HepG2 (cell line): Measurements from ENCODE around the gene IQCN. TPM values are rescaled to one million over a fixed set of nuclear protein-coding genes. Genes with fewer than 3 reads are reported as not detected.

Source experiments
- AKNA ChIP-seq: sonication (generic); formaldehyde crosslinking; IDR thresholded peaks from 2 replicates; pipeline ENCODE4 v1.4.0; 2020; ENCODE audit warnings: missing genetic modification reagents, borderline replicate concordance
- GTF2F1 ChIP-seq: fragments of 150-350 bp; IDR thresholded peaks from 2 replicates; pipeline ENCODE4 v1.6.1; 2014; ENCODE audit warnings: low read length
- LRRFIP1 ChIP-seq: sonication (generic); formaldehyde crosslinking; conservative IDR thresholded peaks from 2 replicates; pipeline ENCODE4 v1.4.0; 2020; ENCODE audit warnings: missing genetic modification reagents
- RERE ChIP-seq: IDR thresholded peaks from 2 replicates; pipeline ENCODE4 v1.6.1; 2016; ENCODE audit warnings: low read depth, missing genetic modification reagents, missing compliant biosample characterization
- REXO4 ChIP-seq: sonication (generic); formaldehyde crosslinking; IDR thresholded peaks from 2 replicates; pipeline ENCODE4 v1.8.0; 2022; ENCODE audit warnings: missing genetic modification reagents, mild to moderate bottlenecking, borderline replicate concordance
- SCMH1 ChIP-seq: sonication (generic); formaldehyde crosslinking; IDR thresholded peaks from 2 replicates; pipeline ENCODE4 v1.9.0; 2021; ENCODE audit warnings: missing genetic modification reagents, mild to moderate bottlenecking, borderline replicate concordance
- SRY ChIP-seq: sonication (generic); formaldehyde crosslinking; IDR thresholded peaks from 2 replicates; pipeline ENCODE4 v1.8.0; 2022; ENCODE audit warnings: mild to moderate bottlenecking, missing genetic modification reagents
- ZBTB26 ChIP-seq: IDR thresholded peaks from 2 replicates; pipeline ENCODE4 v1.6.1; 2016; ENCODE audit warnings: missing compliant biosample characterization, missing genetic modification reagents, borderline replicate concordance
- ZFP36L1 ChIP-seq: sonication (generic); formaldehyde crosslinking; IDR thresholded peaks from 2 replicates; pipeline ENCODE4 v1.8.0; 2022; ENCODE audit warnings: mild to moderate bottlenecking, missing genetic modification reagents, moderate library complexity
- ZFX ChIP-seq: sonication (generic); formaldehyde crosslinking; IDR thresholded peaks from 2 replicates; pipeline ENCODE4 v1.4.0; 2020; ENCODE audit warnings: mild to moderate bottlenecking, low read depth, missing genetic modification reagents, moderate library complexity
- ZNF253 ChIP-seq: sonication (generic); formaldehyde crosslinking; IDR thresholded peaks from 2 replicates; pipeline ENCODE4 v1.8.0; 2022; ENCODE audit warnings: mild to moderate bottlenecking, missing genetic modification reagents, borderline replicate concordance
- ZNF274 ChIP-seq: sonication (generic); formaldehyde crosslinking; IDR thresholded peaks from 2 replicates; pipeline ENCODE4 v1.5.1; 2020; ENCODE audit warnings: mild to moderate bottlenecking, missing genetic modification reagents
- ZNF713 ChIP-seq: sonication (generic); formaldehyde crosslinking; IDR thresholded peaks from 2 replicates; pipeline ENCODE4 v1.4.0; 2020; ENCODE audit warnings: mild to moderate bottlenecking, missing genetic modification reagents
- ZNF788 ChIP-seq: sonication (generic); formaldehyde crosslinking; IDR thresholded peaks from 2 replicates; pipeline ENCODE4 v1.5.0; 2020; ENCODE audit warnings: mild to moderate bottlenecking, missing genetic modification reagents, borderline replicate concordance
- polyA plus RNA-seq, 8 experiments: library from polyadenylated mRNA; depleted of rRNA in 3 of 8; stranded (reverse) in 7 of 8; unstranded in 1 of 8; fragments of >200 nt; fragmentation: Illumina TruSeq in 4 of 8; extraction: Trizol in 4 of 8; gene quantifications; 2 replicates each; pipeline versions ENCODE4 v1.2.1 to v1.2.3, GENCODE V29; 2011 to 2016; ENCODE audit warnings: low read depth in 4 of 8, missing spikeins in 1 of 8, mixed read lengths in 1 of 8; ENCODE audit not compliant: insufficient read depth in 1 of 8
- total RNA-seq, 5 experiments: library from RNA; depleted of rRNA; stranded (reverse); fragments of >200 nt; fragmentation: Illumina TruSeq; extraction: Trizol; gene quantifications; 2 replicates each; pipeline ENCODE4 v1.2.3, GENCODE V29; 2016; ENCODE audit warnings: low read depth in 1 of 5

IQCN gene
- total and polyA plus RNA-seq, 2 of the 13 experiments (the other 11 are each of a cell fraction or from before 2014, with no cell fraction given): 0.04 to 0.18 TPM

- TF ChIP-seq AKNA (CRISPR knock-in tag) (no peak), ZNF713 (CRISPR knock-in tag) (no peak), ZNF253 (CRISPR knock-in tag) (no peak), SRY (CRISPR knock-in tag) (no peak), SCMH1 (CRISPR knock-in tag) (no peak), GTF2F1 (no peak), ZNF274 (CRISPR knock-in tag) (no peak), RERE (CRISPR knock-in tag) (no peak), ZNF788 (CRISPR knock-in tag) (peak; percentile 60; the same call in 1 of the 2 replicates), ZFP36L1 (CRISPR knock-in tag) (0 out of 2 replicates have a peak, but pooled peaks have one; percentile 47), ZFX (CRISPR knock-in tag) (peak; percentile 96), ZBTB26 (CRISPR knock-in tag) (no peak), REXO4 (no peak), LRRFIP1 (CRISPR knock-in tag) (no peak)
Measured at GRCh38 chr19:18304458-18305310, 30.4 kb upstream of the IQCN start (continued).
